WERI-Rb-1 (cell line): ENCODE data around the gene PHLDA2.
A peak's percentile ranks its signal among the peaks of the same experiment; 100 is the strongest.

Experiments
- DNase-seq: peaks from one replicate; pipeline ENCODE4 v3.0.0-alpha.2; 2020
- H3K27ac ChIP-seq: fragments of 250-450 bp; sonication (Bioruptor Pico); 2 replicates; pipeline ENCODE4 v1.5.1; 2020; ENCODE audit warnings: mild to moderate bottlenecking, moderate library complexity
- H3K27me3 ChIP-seq: fragments of 250-450 bp; sonication (Bioruptor Pico); 2 replicates; pipeline ENCODE4 v1.5.1; 2021; ENCODE audit warnings: mild to moderate bottlenecking, low read depth, moderate library complexity; ENCODE audit not compliant: insufficient read depth, severe bottlenecking
- H3K36me3 ChIP-seq: fragments of 250-450 bp; sonication (Bioruptor Pico); 2 replicates; pipeline ENCODE4 v1.5.1; 2020; ENCODE audit warnings: mild to moderate bottlenecking, moderate library complexity
- H3K4me3 ChIP-seq: 2 replicates; pipeline ENCODE4 v1.5.1; 2011; ENCODE audit warnings: low read depth, mild to moderate bottlenecking, control low read depth, low read length
- H3K9me3 ChIP-seq: fragments of 250-450 bp; sonication (Bioruptor Pico); 2 replicates; pipeline ENCODE4 v1.5.1; 2021; ENCODE audit warnings: mild to moderate bottlenecking, moderate library complexity; ENCODE audit not compliant: severe bottlenecking
- CTCF ChIP-seq: IDR thresholded peaks from 2 replicates; pipeline ENCODE4 v1.5.1; 2011; ENCODE audit warnings: low read depth, mild to moderate bottlenecking, control low read depth, inconsistent platforms, low read length

Gene PHLDA2, protein sequence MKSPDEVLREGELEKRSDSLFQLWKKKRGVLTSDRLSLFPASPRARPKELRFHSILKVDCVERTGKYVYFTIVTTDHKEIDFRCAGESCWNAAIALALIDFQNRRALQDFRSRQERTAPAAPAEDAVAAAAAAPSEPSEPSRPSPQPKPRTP

DNA sequence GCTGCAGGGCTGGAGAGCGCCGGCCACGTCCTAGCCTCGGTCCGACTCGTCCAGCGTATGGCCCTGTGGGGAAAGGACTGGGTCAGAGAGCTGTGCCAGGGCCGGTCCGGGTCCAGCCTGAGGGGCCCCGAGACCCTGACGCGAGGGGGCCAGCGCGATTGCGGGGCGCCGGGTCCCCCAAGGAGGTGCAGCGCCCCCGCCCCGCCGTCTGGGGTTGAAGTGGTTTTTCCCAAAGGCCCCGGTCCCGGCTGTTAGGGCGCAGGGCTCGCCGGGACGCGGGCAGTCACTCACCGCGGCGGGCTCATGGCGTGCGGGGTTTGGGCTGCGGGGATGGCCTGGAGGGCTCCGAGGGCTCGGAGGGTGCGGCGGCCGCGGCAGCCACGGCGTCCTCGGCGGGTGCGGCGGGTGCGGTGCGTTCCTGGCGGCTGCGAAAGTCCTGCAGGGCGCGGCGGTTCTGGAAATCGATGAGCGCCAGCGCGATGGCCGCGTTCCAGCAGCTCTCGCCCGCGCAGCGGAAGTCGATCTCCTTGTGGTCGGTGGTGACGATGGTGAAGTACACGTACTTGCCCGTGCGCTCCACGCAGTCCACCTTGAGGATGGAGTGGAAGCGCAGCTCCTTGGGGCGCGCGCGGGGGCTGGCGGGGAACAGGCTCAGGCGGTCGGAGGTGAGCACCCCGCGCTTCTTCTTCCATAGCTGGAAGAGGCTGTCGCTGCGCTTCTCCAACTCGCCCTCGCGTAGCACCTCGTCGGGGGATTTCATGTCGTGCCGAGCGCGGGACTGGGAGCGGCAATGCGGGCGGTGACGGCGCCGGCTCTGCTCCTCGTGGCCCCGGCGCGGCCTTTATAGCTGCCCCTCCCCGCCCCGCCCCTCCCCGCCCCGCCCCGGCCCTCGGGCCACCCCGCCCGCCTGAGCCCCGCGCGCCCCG lies at the start of gene PHLDA2:
Gene PHLDA2, minus strand, starts transcription at position 816 of the 926 bp plus-strand sequence. Its CDS starts 56 bp downstream, at position 760.
- peak; percentile 37 for DNase-seq

GRCh38 chr11:2977113-2977512 lies 47.9 kb upstream of the PHLDA2 start:
- no peak for TF ChIP-seq CTCF
- Histone ChIP-seq H3K36me3 (peaks cover 87% of the 10 kb centered on the region), H3K27ac (no peak overlapping the region), H3K27me3 (no peaks in the 10 kb centered on the region), H3K9me3 (no peaks in the 10 kb centered on the region), H3K4me3 (no peak overlapping the region)
- DNase-seq = no peak

More for the DNA sequence above, at the start of gene PHLDA2:
- no peak for TF ChIP-seq CTCF
- Histone ChIP-seq H3K9me3 (no peaks in the 10 kb centered on the region), H3K4me3 (peak within 1 kb of the TSS; percentile 49), H3K27me3 (peaks cover 40% of the 10 kb centered on the region), H3K36me3 (no peaks in the 10 kb centered on the region), H3K27ac (no peak within 1 kb of the TSS)

DNA sequence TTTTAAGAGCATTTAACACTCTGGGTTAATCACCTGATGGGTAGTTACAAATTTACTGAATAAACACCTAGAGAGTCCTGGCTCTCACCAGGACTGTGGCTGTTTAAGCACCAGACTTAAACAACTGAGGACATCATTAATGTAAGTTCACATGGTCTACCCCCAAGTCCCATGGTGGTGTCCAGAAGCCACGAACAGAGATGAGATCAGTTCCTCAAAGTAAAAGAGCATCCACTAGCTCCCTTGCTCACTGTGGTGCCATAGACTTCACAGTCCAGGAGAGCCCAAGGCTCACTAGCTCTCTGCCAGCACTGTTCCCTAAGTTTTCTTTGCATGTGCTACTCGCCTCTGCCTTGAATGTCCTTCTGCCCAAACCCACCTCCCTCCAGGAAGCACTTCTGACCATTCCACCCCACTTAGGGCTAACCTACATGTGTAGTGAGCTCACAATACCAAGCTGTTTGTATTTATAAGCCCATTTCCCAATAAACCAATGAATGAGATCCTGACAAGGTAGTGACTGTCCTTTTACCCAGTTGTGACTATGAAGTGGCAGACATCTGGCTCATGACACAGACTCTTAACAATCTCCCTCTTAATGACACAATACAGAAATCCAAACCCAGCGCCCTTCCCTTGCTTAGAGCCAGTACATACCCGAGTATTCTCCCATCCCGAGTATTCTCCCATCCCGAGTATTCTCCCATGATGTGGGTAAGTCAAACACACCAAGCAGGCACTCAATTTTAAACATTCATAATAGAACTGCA lies 47.3 kb upstream of the PHLDA2 start:
- no peak overlapping the region for H3K4me3 ChIP-seq
- no peak for TF ChIP-seq CTCF

GRCh38 chr11:2975594-2975993 lies 46.4 kb upstream of the PHLDA2 start:
- Histone ChIP-seq H3K27ac (no peak overlapping the region), H3K4me3 (no peak overlapping the region), H3K36me3 (peaks cover 96% of the 10 kb centered on the region), H3K27me3 (no peaks in the 10 kb centered on the region), H3K9me3 (no peaks in the 10 kb centered on the region)
- TF ChIP-seq CTCF = peak; percentile 74
- DNase-seq = peak; percentile 43

More for the DNA sequence above, 47.3 kb upstream of the PHLDA2 start:
- DNase-seq = no peak
- H3K9me3 ChIP-seq = no peaks in the 10 kb centered on the region
- H3K27me3 ChIP-seq = no peaks in the 10 kb centered on the region
- H3K27ac ChIP-seq = no peak overlapping the region
- peaks cover 89% of the 10 kb centered on the region for H3K36me3 ChIP-seq

- H3K27me3 ChIP-seq = no peaks in the 10 kb centered on the region
- DNase-seq = no peak
- no peak overlapping the region for H3K4me3 ChIP-seq
- TF ChIP-seq CTCF = no peak
- no peak overlapping the region for H3K27ac ChIP-seq
- H3K9me3 ChIP-seq = no peaks in the 10 kb centered on the region
- peaks cover 98% of the 10 kb centered on the region for H3K36me3 ChIP-seq
Observed at GRCh38 chr11:2974272-2974671, 45.1 kb upstream of the PHLDA2 start.
